GM21529 (cell line): ENCODE measurements around the gene ZNF789.

ENCODE experiments used
- ATAC-seq: cut with Tn5 transposase; IDR thresholded peaks from one replicate; pipeline ENCODE4 v1.9.1; 2021; ENCODE audit not compliant: unreplicated experiment

The ZNF789 gene

GRCh38 chr7:99457650-99458493 is 14.8 kb upstream of the ZNF789 start:
- no peak for ATAC-seq

GRCh38 chr7:99459087-99459486 is 13.6 kb upstream of the ZNF789 start:
- no peak for ATAC-seq

DNA sequence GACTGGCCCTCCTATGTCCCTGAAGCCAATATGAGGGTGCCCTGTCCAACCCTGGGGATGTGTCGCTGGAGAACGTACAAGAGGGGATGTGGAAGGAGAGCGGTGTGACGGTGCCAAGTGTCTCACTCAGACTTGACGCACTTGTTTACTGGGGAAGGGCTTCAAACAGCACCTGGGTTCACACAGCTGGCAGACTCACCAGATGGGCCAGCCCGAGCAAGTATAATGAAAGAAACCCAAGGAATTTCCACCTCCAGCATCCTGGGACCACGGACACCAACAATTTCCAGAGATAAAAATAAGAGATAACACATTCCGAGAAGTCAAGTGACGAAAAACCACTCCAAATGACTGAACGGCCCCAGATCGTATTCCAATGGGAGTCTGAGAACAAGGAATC is 12.0 kb upstream of the ZNF789 start:
- no peak for ATAC-seq

DNA sequence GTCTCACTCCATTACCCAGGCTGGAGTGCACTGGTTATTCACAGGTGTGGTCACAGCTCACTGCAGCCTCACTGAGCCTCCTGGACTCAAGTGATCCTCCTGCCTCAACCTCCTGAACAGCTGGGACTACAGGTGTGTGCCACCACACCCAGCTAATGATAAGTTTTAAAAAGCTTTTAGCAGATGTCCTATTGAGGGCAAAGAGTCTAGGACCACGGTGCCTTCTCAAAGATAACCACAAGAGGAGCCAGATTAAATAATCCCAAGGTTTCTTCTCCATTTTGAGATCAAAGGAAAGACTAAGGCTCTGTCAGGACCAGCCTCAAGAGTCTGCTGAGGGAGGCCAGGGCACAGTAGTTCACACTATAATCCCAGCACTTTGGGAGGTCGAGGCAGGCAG is 11.5 kb upstream of the ZNF789 start:
- no peak for ATAC-seq

DNA sequence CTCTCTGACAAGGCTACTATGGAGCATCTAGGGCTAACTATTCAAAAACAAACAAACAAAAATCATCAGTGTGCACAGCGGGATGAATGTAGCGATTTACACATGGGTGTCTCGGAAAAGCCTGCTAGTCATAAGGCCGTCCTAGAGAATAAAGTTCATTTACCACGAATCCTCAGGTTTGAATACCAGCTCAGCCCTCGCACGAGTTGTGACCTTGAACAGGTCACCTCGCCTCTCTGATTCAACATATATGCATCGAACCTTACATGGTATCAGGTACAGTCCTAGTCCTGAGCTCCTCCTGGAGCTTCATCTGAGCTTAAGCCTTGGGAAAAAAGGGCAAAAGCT is 7.3 kb upstream of the ZNF789 start:
- ATAC-seq, result peak; percentile 8

- ATAC-seq, result no peak
Measured at GRCh38 chr7:99468336-99468918, 4.3 kb upstream of the ZNF789 start.

GRCh38 chr7:99469381-99470065 is 3.2 kb upstream of the ZNF789 start:
- no peak for ATAC-seq

GRCh38 chr7:99473315-99473596 is 566 bp downstream of the ZNF789 start:
- ATAC-seq, result peak; percentile 29

DNA sequence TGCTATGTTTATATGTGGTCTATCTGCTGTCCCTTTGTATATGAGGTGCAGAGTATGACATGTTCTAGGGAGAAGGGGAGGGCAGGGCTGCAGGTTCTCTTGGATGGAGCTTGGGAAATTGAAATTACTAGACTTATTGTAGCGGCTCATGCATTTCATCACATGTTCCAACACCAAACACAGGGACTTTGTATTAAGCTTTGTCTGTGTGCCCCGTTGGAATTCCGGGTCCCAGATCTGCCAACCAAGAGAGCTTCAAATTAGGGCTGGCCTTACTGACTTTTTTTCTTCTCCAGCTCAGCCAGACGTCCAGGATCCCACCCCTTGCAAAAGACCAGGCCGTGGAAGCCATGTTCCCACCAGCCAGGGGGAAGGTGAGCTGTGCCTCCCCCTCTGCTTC is 3.4 kb downstream of the ZNF789 start:
- no peak for ATAC-seq

GRCh38 chr7:99478464-99479440 is 6.1 kb downstream of the ZNF789 start:
- ATAC-seq, result no peak

DNA sequence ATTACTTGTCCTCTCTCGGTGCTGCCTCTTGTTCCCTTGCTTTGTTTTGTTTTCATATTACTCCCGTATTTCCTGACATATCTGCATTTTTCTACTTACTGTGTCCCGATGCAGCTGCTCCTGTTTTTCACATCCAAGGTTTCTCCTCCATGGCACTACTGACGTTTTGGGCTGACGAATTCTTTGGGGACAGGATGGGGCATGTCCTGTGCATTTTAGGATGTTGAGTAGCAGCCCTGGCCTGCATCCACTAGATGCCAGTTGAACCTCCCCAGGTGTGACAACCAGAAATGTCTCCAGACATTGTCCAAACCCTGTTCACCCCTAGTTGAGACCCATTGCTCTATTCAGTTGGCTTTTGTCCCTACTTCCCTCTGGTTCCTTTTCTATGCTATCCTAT is 12.4 kb downstream of the ZNF789 start:
- no peak for ATAC-seq

DNA sequence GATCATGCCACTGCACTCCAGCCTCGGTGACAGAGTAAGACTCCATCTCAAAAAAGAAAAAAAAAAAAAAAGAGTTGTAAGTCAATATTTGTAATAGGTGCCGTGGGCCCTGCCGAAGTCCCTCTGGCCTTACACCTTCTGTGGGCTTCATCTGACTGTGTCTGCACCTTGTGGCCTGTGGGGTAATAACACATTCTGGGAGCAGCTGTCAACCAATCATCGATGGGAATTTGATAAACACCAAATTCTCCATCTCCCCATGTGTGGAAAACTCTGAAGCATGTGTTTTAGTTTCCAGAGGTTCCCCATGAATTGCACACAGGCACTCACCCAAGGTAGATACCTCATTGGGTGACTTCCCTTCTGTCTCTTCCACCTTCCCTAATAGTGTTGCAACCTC is 16.5 kb downstream of the ZNF789 start:
- ATAC-seq, result no peak

DNA sequence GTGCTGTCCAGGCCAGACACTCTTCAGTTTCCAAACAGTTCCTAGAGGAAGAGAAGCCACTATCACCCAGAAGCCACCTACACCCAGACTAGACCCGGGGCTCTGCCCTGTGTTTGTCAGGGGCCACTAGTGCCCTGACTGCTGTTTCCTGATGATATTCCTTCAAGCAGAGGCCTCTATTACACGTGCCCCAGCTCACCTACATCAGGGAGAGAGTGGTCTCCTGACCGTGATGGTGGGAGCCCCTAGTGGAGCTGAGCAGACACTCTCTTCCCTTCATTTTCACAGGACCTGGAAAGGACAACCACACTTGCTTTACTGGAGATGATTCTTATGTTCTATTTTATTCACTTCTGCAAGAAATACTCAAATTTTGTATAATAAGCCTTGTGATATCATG is 18.2 kb downstream of the ZNF789 start:
- no peak for ATAC-seq

- ATAC-seq, result no peak
Measured at GRCh38 chr7:99493823-99494222, 21.1 kb downstream of the ZNF789 start.

DNA sequence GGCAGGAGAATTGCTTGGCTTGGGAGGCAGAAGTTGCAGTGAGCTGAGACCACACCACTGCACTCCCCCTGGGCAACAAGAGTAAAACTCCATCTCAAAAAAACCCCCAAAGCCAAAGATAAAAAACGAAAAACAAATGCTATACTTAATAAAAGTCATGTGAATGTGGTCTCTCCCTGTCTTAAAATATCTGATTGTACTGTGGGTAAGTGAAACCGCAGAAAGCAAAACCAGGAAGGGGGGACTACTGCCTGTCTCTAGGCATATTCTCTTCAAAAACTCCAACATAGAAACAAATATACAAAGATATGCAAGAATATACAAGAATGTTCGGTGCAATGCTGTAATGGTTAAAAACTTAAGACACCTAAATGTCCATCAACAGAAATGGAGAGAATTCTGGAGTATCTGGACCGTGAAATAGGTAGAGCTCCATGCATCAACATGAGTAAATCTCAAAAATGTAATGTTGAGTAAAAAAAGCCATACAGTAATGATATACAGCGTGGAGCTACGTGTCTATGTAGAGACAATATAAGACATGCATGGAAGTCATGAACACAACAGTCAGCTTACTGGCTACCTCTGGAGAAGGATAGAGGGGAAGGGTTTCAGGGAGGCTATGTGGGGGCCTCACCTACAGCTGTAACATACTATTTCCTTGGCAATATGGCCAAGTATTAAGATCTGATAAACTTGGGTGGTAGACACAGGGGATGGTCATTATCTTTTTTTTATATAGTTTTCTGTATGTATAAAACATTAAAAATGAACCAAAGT is 25.3 kb downstream of the ZNF789 start:
- ATAC-seq, result no peak

DNA sequence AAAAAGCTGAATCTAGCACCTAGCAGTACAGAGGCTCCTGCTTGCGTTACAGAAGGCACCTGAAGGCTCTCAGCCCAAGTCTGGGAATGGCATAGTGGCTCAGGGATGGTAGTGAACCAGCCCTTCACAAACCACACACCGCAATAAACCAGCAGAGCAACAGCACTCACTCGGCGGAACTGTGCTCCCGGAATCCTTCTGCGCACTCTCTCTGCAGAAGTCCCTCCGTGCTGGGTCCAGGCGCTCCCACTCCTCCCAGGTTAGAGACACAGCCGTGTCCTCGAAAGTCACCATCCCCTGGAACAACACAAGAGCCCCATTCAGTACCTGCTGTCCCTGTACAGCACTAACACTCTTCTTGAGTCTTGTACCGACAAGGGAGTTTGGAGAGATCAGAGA is 25.9 kb downstream of the ZNF789 start:
- no peak for ATAC-seq

DNA sequence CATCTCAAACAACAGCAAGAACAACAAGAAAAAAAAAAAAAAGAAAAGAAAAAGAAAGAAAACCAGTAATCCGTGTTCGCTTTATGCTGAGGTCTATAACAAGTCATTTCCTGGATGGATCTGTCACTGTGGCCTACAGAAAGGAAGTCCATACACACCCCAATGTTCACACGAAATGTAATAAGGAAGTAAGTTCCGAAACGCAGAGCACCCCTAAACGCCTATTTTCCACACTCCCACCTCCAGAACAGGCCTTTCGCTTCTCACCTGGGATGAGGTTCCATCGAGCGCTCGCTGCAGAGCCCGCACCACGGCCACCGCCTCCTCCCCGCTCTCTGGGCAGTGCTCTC is 26.7 kb downstream of the ZNF789 start:
- peak; percentile 20 for ATAC-seq

DNA sequence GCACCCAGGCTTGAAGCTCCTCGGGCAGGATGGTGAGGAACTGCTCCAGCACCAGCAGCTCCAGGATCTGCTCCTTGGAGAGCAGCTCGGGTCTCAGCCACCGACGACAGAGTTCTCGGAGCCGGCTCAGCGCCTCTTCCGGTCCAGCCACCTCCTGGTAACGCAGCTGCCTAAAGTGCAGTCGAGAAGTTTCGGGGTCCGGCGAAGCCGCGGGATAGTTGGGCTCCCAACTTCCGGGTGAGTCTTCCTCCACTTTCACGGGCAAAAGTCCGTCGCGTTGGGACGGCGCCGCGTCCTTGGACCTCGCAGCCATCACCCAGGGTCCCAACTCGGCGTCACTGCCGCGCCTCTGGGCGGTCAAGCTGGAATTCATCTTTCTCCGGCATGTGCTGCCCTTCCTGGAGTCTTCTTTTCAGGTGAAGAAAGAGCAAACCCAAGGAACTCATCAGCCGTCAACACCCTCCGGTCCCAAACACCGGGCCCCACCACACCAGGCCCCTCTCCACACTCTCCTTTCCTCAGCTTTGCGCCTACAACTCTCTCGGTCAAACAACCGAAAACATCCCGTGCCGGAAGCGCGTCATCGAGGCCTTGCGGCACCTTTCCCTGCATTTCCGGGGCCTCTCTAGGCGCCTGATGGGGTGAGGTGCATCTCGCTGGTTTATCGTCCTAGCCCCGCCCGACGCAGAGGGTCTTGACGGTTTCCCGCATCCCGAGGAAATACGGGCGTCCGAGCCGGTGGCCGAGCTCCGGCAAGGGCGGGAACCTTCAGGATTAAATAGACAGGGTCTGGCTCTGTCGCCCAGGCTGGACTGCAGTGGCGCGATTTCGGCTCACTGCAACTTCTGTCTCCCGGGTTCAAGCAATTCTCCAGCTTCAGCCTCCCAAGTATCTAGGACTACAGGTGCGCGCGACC is 27.3 kb downstream of the ZNF789 start, which contains the start of gene ZNF394:
Gene ZNF394, minus strand, starts transcription at position 561 of the 916 bp plus-strand sequence. Its CDS starts 188 bp downstream, at position 373.
- ATAC-seq, result peak; percentile 37

DNA sequence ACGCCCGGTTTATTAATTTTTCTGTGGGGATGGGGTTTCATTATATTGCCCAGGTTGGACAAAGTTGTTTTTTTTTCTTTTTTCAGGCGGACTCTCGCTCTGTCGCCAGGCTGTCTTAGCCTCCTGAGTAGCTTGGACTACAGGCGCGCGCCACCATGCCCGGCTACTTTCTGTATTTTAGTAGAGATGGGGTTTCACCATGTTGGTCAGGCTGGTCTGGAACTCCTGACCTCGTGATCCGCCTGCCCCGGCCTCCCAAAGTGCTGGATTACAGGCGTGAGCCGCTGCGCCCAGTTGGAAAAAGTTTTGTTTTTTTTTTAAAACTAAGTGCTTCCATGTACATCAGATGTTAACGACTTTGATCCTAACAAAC is 27.9 kb downstream of the ZNF789 start:
- ATAC-seq, result no peak
